GM21723 (cell line): ENCODE results near the gene CBL.

Experiments
- ATAC-seq: cut with Tn5 transposase; IDR thresholded peaks from one replicate; pipeline ENCODE4 v1.9.1; 2021; ENCODE audit warnings: mild to moderate bottlenecking, moderate library complexity; ENCODE audit not compliant: unreplicated experiment

Gene CBL

GRCh38 chr11:119324189-119324588, 118.0 kb downstream of the CBL start:
- no peak for ATAC-seq

GRCh38 chr11:119329320-119329719, 123.2 kb downstream of the CBL start:
- ATAC-seq: no peak

- ATAC-seq: no peak
Measured at GRCh38 chr11:119330237-119330636, 124.1 kb downstream of the CBL start.

GRCh38 chr11:119332111-119332765, 126.1 kb downstream of the CBL start:
- ATAC-seq: no peak

GRCh38 chr11:119334174-119334930, 128.2 kb downstream of the CBL start, which contains the start of gene RNF26:
Gene RNF26, plus strand, starts transcription at chr11:119334527. Its CDS starts 596 bp downstream, at chr11:119335123.
- peak; percentile 87 for ATAC-seq

- ATAC-seq: no peak
Measured at GRCh38 chr11:119335091-119335654, 129.0 kb downstream of the CBL start.

- ATAC-seq: no peak
Measured at GRCh38 chr11:119335655-119336543, 129.8 kb downstream of the CBL start.

- no peak for ATAC-seq
Measured at GRCh38 chr11:119336744-119337469, 130.8 kb downstream of the CBL start.

GRCh38 chr11:119337581-119338317, 131.6 kb downstream of the CBL start:
- ATAC-seq: no peak

GRCh38 chr11:119338318-119338890, 132.3 kb downstream of the CBL start:
- ATAC-seq: peak; percentile 42

GRCh38 chr11:119338965-119339588, 132.9 kb downstream of the CBL start:
- no peak for ATAC-seq

GRCh38 chr11:119339589-119340334, 133.6 kb downstream of the CBL start:
- ATAC-seq: no peak

GRCh38 chr11:119340335-119341221, 134.4 kb downstream of the CBL start, which contains the start of gene C1QTNF5:
Gene C1QTNF5, minus strand, starts transcription at chr11:119340883. Its CDS starts 486 bp downstream, at chr11:119340397.
- ATAC-seq: no peak

- ATAC-seq: no peak
Measured at GRCh38 chr11:119341222-119342022, 135.3 kb downstream of the CBL start.

GRCh38 chr11:119342023-119342300, 135.8 kb downstream of the CBL start:
- no peak for ATAC-seq

- no peak for ATAC-seq
Measured at GRCh38 chr11:119342362-119343130, 136.4 kb downstream of the CBL start.
